SKM-1 treated with dmso at 0.1 percent for 144 hours (cell line): ENCODE results near the gene BCAT1.
"Not testable (repeated sequence)": the region's sequence is repeated elsewhere in the genome, so short reads cannot be mapped to it uniquely, and the experiment has no call there.

Experiments
- DNase-seq: peaks from one replicate; lab custom pipeline; 2025; ENCODE audit not compliant: unreplicated experiment; lab: John Stamatoyannopoulos, UW

BCAT1 gene

DNA sequence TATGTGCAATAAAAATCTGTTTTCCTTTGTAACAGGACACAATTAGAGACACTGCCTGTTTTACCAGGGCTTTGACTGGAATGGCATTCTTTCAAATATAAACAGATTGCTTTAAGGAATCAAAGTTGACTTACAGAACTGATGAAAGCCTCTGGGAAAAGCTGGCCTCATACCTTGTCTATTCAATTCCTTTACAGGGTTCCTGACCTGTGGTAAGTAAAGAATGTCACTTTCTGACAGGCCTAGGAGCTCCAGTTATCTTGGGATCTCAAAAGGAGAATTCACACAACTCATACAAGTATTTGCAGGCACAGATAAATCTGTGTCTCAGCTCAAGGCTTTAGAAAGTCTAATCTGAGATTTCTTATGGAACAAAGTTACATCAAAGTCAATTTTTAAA, 88.4 kb downstream of the BCAT1 start:
- DNase-seq, result no peak

GRCh38 chr12:24856541-24856940, 92.4 kb downstream of the BCAT1 start:
- DNase-seq, result no peak

DNA sequence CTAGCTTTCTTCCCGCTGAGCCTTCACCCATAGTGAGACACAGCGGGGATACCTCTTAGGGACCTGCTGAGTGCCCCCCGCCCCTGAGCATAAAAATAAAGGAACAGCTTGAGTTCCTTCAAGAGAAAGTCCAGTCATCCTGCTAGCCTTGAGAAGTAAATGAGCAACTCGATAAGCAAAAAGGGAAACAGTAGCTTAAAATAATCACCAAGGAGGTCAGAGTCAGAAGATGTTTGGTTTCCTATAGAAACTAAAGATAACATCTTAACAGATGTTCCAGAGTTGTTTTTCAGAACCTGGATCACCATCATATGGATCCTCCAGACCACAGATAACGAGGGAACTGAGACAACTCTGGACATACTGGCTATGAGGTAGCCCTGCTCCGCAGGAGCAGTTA, 94.0 kb downstream of the BCAT1 start:
- DNase-seq, result no peak

GRCh38 chr12:24854017-24854416, 94.9 kb downstream of the BCAT1 start:
- DNase-seq, result no peak

DNA sequence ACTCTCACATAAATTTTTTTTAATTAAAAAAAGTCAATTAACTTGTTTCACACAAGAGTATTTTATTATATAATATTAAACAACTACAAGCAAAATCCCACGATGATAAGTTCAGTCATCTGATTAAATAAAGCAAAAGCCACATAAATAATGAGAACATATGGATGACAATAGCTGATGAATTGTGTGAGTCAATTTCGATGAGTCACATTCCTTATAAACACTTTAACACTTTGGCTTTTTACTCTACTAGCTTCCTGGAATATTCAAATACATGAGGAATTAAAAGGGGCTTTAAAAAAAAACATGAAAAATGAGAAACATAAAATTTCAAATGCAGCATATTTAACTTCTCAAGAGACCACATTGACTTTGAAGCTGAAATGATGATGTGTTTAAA, 95.3 kb downstream of the BCAT1 start:
- no peak for DNase-seq

- DNase-seq, result no peak
Measured at GRCh38 chr12:24853094-24853493, 95.8 kb downstream of the BCAT1 start.

GRCh38 chr12:24852420-24852819, 96.5 kb downstream of the BCAT1 start:
- DNase-seq, result no peak

DNA sequence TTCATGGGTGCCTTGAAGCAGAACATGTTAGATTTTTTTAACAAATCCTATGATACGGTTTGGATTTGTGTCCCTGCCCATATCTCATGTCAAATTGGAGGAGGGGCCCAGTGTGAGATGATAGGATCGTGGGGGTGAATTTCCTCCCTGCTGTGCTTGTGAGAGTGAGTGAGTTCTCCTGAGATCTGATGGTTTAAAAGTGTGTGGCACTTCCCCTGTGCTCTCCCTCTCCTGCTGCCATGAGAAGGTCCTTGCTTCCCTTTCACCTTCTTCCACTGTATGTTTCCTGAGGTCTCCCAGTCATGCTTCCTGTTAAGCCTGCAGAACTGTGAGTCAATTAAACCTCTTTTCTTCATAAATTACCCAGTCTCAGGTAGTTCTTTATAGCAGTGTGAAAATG, 97.0 kb downstream of the BCAT1 start:
- DNase-seq, result not testable (repeated sequence)

DNA sequence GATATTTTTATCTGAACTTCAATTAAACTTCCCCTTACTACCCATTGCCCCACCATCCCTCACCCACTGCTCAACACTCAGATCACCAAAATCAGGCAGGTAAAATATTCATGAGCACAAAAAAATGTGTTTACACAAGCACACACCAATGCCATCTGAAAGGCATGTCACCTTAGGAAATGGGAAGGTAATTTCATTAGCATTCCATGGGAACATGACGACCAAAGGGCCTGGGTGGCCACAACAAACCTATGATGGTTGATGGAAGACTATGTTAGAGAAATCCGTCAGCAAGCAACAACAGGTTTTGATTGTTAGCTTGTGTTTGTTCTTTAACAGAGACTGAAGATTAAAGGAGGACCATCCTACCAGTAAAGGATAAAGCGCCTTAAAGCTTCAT, 97.6 kb downstream of the BCAT1 start:
- no peak for DNase-seq

DNA sequence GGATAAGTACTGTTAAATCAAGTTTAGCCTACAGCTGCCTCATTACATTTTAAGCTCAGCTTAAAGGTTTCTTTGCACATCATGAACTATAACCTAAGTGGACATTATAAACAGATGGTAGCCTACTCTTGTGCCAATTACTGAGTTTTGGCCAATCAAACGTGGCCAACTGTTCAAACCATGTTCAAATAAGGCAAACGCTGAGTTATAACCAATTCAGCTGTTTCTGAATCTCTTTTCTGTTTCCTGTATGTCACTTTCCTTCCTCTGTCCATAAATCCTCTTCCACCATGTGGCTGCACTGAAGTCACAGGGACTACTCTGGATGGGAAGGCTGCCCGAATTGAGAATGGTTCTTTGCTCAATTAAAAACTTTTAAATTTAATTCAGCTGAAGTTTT, 98.4 kb downstream of the BCAT1 start:
- no peak for DNase-seq

DNA sequence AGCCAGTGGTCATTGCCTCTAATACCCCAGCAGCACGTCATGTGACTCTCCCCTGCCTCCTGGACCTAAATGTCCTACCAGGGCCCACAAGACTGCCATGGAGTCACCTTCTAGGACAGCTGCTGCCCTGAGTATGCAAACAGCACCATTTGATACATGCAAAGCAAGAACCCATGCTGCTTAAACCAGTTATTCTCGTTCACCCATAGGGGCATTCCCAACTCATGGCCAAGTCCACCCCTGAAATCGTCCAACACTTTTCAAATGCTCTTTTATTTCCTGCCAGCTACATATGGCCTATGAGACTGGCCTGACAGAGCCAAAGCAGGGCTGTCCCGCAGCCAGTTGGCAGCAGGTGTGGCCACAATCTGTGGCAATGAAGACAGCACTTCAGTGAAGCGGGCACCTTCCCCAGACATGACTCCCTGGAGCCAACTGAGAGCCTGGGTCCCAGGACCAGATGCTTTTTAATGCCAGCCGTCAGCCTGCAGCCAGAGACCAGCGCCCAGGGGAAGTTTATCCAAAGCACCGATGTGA, 99.9 kb downstream of the BCAT1 start:
- DNase-seq, result no peak

GRCh38 chr12:24846689-24847088, 102.2 kb downstream of the BCAT1 start:
- no peak for DNase-seq

- DNase-seq, result no peak
Measured at GRCh38 chr12:24845615-24846014, 103.3 kb downstream of the BCAT1 start.

GRCh38 chr12:24840046-24840800, 108.7 kb downstream of the BCAT1 start:
- no peak for DNase-seq

DNA sequence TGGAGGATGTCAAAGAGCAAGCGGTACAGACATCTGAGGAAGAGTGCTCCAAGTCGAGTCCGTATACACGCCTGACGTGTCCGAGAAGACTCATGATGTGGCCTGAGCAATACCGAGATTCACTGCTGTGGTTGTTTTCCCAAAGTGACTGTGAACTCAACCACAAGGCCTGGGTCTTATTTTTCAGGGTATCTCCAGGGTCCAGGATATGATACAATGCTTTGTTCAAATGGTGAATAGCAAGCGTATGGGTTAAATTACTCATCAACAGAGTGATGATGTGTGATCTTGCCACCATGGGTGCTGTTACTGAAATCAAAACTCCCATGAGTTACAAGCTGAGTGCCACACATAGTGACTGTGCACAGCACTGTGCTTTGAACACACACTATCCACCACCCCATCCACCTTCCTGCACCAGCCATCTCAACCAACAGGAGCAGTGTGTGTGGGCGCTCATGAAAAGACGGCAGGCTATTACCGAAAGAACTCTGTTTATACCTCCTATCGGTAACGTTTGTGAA, 109.6 kb downstream of the BCAT1 start:
- no peak for DNase-seq

DNA sequence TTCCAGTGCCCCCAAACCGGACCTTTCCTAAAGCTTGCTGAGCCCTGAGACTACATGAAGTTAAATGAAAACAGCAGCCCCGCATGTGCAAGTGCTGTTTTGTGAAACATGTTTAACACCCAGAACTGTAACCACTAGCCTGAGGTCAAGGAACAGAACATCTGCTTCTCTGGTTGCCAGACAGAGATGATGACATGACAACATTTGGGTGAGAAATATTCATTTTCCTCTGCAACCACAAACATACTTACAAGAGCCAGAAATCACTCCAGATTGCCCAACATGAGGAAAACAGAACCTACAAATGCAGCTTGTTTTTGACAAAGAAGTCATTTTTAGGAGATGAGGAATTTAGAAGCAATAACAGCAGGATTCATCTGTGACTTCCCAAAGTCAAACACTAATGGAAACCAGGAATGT, 110.4 kb downstream of the BCAT1 start:
- peak; percentile 14 for DNase-seq

- no peak for DNase-seq
Measured at GRCh38 chr12:24835377-24835776, 113.5 kb downstream of the BCAT1 start.

DNA sequence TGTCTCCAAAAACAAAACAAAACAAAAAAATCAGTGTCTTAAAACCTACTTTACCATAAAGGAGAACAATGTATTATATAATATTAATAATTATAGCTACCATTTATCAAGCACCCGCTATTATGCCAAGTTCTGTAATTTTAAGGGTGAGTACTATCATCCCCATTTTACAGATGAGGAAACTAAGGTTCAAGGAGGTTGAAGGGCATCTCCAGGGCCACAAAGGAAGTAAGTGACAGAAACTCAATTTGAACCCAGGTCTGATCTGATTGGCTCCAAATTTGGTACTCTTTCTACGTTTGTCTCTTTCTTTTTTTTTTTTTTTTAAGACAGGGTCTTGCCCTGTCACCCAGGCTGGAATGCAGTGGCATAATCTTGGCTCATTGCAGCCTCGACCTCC, 115.4 kb downstream of the BCAT1 start:
- no peak for DNase-seq

DNA sequence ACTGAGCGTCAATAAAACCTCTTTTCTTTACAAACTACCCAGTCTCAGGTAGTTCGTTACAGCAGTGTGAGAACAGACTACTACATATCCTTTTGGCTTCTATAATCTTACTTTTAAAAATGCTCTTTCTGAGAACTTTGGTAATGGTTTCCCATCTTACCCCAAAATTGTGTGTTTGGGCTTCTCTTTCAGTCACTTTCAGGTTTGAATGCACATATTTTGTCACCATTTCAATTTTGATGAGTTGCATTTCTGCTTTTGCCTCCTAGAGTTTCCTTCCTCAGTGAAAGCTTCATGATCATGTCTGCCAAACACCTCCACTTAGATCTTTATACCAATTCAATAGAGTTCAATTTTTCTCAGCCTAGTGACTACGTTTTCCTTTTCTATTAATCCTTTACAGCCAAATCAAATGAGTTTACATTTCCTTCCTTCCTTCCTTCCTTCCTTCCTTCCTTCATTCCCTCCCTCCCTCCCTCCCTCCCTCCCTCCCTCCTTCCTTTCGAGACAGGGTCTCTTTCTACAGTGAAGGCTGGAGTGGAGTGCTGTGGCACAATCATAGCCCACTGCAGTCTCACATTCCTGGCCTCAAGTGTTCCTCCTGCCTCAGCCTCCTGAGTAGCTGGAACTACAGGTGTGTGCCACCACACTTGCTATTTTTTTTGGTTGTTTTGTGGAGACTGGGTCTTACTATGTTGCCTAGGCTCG, 124.9 kb downstream of the BCAT1 start:
- no peak for DNase-seq

GRCh38 chr12:24822121-24822899, 126.6 kb downstream of the BCAT1 start:
- no peak for DNase-seq

GRCh38 chr12:24821691-24822090, 127.2 kb downstream of the BCAT1 start:
- DNase-seq, result no peak
